NCI-H1048 (cell line): ENCODE data around the gene CSTPP1.
A peak's percentile ranks its signal among the peaks of the same experiment; 100 is the strongest.
"Not testable (repeated sequence)": the region's sequence is repeated elsewhere in the genome, so short reads cannot be mapped to it uniquely, and the experiment has no call there.

Experiments used
- DNase-seq: peaks from one replicate; lab custom pipeline; 2025; lab: John Stamatoyannopoulos, UW

Gene CSTPP1

GRCh38 chr11:46953093-46953492 lies 16.5 kb downstream of the CSTPP1 start:
- DNase-seq = no peak

DNA sequence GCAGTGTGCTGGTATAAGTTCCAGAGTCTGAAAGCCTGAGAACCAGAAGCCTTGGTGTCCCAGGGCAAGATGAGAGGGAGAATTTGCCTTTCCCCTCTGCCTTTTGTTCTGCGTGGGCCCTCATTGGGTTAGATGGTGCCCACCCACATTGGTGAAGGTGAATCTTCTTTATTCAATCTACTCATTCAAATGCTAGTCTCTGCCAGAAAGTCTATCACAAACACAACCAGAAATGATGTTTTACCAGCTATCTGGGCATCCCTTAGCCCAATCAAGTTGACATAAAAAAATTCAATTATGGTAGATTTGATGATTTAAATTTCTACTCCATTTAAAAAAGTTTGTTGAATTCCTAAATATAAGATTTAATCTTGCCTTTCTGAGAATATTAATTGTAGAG lies 22.2 kb downstream of the CSTPP1 start:
- no peak for DNase-seq

DNA sequence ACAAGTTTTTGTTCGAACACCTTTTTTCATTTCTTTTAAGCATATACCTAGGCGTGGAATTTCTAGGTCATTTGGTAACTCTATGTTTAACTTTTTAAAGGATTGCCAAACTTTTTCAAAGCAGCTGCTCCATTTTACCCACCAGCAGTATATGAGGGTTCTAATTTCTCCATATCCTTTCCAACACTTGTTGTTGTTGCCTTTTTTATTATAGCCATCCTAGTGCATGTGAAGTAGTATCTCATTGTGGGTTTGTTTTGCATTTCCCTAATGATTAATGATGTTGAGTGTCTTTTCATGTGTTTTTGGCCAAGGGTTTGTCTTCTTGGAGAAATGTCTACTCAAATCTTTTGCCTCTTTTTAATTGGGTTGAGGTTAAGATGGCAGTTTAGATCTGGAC lies 24.5 kb downstream of the CSTPP1 start:
- no peak for DNase-seq

GRCh38 chr11:46961886-46962285 lies 25.3 kb downstream of the CSTPP1 start:
- DNase-seq = not testable (repeated sequence)

DNA sequence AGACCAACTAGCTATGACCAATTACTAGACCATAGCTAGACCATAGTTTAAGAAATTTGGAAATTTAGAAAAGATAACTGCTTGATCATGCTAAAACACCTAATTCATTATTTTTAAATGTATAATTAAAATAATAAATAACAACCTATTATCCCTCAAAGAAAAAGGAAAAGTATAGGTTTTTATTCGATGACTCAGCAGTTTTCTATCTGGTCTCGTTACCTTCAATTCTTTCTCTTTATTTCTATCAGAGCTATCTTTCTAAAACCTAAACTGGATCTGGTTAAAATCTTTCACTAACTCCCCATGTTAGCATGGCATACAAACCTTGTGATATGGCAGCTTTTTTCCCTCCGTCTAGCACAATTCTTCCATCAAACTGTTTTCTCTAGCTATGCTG lies 27.3 kb downstream of the CSTPP1 start:
- no peak for DNase-seq

GRCh38 chr11:46966773-46967172 lies 30.2 kb downstream of the CSTPP1 start:
- no peak for DNase-seq

DNA sequence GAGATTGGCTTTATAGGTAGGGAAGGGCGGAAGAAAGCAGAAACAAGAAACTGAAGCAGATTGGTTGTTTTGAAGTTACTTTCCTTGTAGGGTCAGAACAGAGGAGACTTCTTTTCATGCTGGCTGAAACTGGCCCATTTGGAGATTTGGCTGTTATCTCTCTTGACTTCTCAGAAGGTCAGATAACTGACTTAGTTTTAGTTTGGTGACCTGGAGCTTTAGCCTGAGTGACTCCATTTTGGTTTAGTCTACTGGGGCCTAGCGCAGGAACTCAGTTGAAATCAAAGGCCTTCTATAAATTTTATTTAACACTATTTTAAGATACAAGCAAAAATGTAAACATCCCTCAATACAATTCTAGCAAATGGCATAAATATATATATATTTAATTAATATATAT lies 31.4 kb downstream of the CSTPP1 start:
- DNase-seq = no peak

DNA sequence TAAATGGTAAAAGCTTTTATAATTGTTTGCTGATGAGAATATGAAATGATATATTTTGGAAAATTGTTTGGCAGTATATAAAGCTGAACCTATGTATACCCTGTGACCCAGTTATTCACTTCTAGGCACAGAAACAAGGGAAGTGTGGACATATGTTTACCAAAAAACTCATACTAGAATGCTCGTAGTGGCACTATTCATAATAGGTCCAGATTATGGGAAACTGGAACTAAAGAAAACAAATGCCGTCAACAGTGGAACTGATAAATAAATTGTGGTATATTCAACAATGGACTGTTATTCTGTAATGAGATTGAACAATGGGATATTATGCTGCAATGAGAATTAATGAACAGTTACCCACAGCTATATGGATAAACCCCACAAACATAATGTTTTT lies 32.8 kb downstream of the CSTPP1 start:
- DNase-seq = no peak

GRCh38 chr11:46970913-46971625 lies 34.5 kb downstream of the CSTPP1 start:
- DNase-seq = no peak

GRCh38 chr11:46972343-46972742 lies 35.8 kb downstream of the CSTPP1 start:
- DNase-seq = no peak

DNA sequence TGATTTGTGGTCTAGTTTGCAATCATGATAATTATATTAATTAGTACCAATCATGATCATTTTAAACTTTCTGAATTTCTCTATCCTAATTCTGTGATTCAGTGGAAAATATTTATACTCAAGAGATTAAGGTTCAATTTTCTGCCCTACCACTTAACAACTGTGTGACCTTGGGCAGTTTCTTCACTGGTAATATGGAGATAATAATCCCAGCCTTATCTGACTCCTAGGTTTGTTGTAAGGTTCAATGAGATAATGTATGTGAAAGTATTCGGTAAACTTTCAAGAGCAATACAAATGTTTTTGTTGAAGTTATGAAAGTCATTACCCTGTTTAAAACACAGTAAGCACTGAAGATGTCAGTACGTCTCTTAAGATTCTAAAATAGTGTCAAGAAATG lies 36.3 kb downstream of the CSTPP1 start:
- no peak for DNase-seq

DNA sequence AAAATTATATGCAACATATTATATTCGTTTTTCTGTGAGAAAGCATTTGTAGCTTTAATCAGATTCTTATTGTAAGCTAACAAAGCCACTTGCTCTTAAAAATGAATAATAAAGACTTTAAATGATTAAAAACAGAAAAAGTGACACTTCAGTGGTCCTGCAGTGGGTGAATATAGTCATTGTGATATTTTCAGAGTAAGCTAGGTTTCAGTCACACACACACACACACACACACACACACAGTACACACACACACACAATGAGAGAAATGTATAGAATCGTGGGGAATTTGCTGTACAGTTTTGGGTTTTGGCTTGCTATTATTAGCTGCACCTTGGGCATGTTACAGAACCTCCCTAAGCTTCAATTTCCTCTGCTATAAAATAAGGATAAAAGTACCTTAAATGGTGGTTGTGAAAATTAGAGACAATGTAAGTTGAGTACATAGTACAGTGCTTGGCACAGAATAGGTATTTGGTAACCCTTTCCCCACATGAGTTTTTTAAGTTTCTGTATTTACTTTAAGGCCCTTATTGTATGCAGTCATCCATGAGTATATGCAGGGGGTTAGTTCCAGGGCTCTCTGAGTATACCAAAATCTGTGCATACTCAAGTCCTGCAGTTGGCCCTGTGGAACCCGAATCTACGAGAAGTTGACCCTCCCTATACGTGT lies 39.8 kb downstream of the CSTPP1 start:
- no peak for DNase-seq

- DNase-seq = peak; percentile 54
Observed at GRCh38 chr11:46977038-46977813, 40.7 kb downstream of the CSTPP1 start.

DNA sequence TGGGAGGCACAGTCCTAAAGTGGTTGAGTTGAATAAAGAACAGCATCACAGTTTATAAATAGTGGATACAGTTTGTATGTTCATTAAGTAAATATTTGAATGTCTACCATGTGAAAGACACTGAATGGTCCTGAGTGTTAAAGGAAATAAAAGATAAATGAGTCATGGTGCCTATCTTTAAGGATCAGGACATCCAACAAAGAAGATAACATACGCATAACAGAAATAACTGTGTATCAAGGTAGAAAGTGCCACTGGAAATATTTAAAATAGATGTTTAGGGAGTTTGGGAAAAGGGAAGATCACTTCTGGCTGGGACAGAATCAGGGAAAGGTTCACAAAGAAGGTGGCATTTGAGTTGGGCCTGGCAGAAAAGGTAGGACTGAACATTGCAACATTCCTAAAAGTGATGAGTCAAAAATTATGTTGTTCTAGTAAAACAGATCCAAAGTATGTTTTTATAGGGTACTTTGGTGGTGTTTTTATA lies 41.5 kb downstream of the CSTPP1 start:
- DNase-seq = no peak

DNA sequence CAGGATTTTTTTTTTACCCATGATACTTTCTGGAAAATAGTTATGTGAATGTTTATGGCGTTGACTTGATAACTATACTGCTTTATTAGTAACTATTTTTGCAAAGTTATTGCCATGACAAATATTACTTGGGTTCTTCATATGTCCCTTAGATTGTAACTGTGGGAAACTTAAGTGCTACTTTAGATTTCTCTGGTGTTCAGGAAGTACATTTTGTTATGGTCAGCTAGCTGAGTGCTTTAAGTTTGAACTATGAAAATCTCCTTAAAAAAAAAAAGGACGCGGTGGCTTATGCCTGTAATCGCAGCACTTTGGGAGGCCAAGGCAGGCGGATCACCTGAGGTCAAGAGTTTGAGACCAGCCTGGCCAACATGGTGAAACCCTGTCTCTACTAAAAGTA lies 42.8 kb downstream of the CSTPP1 start:
- DNase-seq = no peak

GRCh38 chr11:46981436-46981835 lies 44.9 kb downstream of the CSTPP1 start:
- DNase-seq = no peak

- no peak for DNase-seq
Observed at GRCh38 chr11:46982797-46983452, 46.4 kb downstream of the CSTPP1 start.

- DNase-seq = no peak
Observed at GRCh38 chr11:46983598-46983997, 47.0 kb downstream of the CSTPP1 start.

GRCh38 chr11:46984548-46984947 lies 48.0 kb downstream of the CSTPP1 start:
- no peak for DNase-seq

GRCh38 chr11:46984987-46985386 lies 48.4 kb downstream of the CSTPP1 start:
- DNase-seq = no peak

DNA sequence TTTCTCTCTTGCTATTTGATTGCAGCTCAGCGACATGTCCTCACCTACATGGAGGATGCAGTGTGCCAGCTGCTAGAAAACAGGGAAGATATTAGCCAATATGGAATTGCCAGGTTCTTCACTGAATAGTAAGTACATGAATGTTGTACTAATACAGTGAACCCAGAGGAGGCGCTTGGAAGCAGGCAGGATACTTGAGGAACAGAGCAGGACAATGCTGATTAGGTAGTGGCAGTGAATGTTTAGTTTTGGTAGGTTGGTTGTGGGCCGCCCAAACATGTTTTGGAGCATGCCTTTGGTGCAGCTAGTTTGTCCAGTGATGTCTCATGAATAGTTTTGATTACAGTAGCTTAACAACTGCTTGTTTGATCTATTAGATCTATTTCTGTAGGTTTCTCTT lies 50.6 kb downstream of the CSTPP1 start:
- no peak for DNase-seq

DNA sequence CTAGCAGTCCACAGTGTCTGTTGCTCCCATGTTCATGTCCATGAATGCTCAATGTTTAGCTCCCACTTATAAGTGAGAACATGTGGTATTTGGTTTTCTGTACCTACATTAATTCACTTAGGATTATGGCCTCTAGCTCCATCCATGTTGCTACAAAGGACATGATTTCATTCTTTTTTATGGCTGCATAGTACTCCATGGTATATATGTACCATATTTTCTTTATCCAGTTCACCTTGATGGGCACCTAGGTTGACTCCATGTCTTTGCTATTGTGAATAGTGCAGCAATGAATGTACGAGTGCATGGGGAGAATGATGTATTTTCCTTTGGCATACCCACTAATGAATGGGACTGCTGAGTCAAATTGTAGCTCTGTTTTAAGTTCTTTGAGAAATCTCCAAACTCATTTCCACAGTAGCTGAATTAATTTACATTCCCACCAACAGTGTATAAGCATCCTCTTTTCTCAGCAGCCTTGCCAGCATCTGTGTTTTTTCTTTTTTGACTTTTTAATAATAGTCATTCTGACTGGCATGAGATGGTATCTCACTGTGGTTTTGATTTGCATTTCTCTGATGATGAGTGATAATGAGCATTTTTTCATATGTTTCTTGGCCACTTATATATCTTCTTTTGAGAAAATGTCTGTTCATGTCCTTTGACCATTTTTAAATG lies 53.4 kb downstream of the CSTPP1 start:
- not testable (repeated sequence) for DNase-seq
